GM21360 (cell line): Measurements from ENCODE around the gene NAALADL2.
"Not testable (repeated sequence)": the region's sequence is repeated elsewhere in the genome, so short reads cannot be mapped to it uniquely, and the experiment has no call there.

Experiments
- ATAC-seq: cut with Tn5 transposase; IDR thresholded peaks from one replicate; pipeline ENCODE4 v1.9.1; 2021; ENCODE audit warnings: mild to moderate bottlenecking, moderate library complexity; ENCODE audit not compliant: unreplicated experiment

NAALADL2 gene

GRCh38 chr3:175346573-175347356, 487.6 kb downstream of the NAALADL2 start:
- ATAC-seq: no peak

GRCh38 chr3:175349168-175349567, 490.0 kb downstream of the NAALADL2 start:
- no peak for ATAC-seq

GRCh38 chr3:175355801-175356335, 496.7 kb downstream of the NAALADL2 start:
- no peak for ATAC-seq

GRCh38 chr3:175356899-175357324, 497.8 kb downstream of the NAALADL2 start:
- no peak for ATAC-seq

- no peak for ATAC-seq
Measured at GRCh38 chr3:175357758-175358157, 498.6 kb downstream of the NAALADL2 start.

GRCh38 chr3:175358935-175359334, 499.8 kb downstream of the NAALADL2 start:
- no peak for ATAC-seq

GRCh38 chr3:175370426-175370825, 511.3 kb downstream of the NAALADL2 start:
- ATAC-seq: not testable (repeated sequence)

- ATAC-seq: not testable (repeated sequence)
Measured at GRCh38 chr3:175371187-175371586, 512.1 kb downstream of the NAALADL2 start.

GRCh38 chr3:175374705-175375104, 515.6 kb downstream of the NAALADL2 start:
- no peak for ATAC-seq

- ATAC-seq: no peak
Measured at GRCh38 chr3:175378348-175378747, 519.2 kb downstream of the NAALADL2 start.

GRCh38 chr3:175381685-175382084, 522.6 kb downstream of the NAALADL2 start:
- no peak for ATAC-seq

- no peak for ATAC-seq
Measured at GRCh38 chr3:175383371-175383770, 524.2 kb downstream of the NAALADL2 start.

- ATAC-seq: no peak
Measured at GRCh38 chr3:175383813-175384212, 524.7 kb downstream of the NAALADL2 start.

GRCh38 chr3:175384569-175384968, 525.4 kb downstream of the NAALADL2 start:
- ATAC-seq: no peak

GRCh38 chr3:175386630-175387029, 527.5 kb downstream of the NAALADL2 start:
- no peak for ATAC-seq

GRCh38 chr3:175389560-175389959, 530.4 kb downstream of the NAALADL2 start:
- ATAC-seq: no peak

- ATAC-seq: no peak
Measured at GRCh38 chr3:175391601-175392000, 532.5 kb downstream of the NAALADL2 start.

- ATAC-seq: no peak
Measured at GRCh38 chr3:175392653-175393052, 533.5 kb downstream of the NAALADL2 start.

- ATAC-seq: no peak
Measured at GRCh38 chr3:175397372-175397771, 538.2 kb downstream of the NAALADL2 start.

GRCh38 chr3:175398676-175399075, 539.5 kb downstream of the NAALADL2 start:
- ATAC-seq: no peak

GRCh38 chr3:175399156-175399840, 540.2 kb downstream of the NAALADL2 start:
- no peak for ATAC-seq

- no peak for ATAC-seq
Measured at GRCh38 chr3:175404027-175404426, 544.9 kb downstream of the NAALADL2 start.
